ENCODE data around the gene PLEKHG5. TPM values are rescaled to one million over a fixed set of nuclear protein-coding genes. Genes with fewer than 3 reads are reported as not detected.
"Not testable (repeated sequence)": the region's sequence is repeated elsewhere in the genome, so short reads cannot be mapped to it uniquely, and the experiment has no call there.

Gene PLEKHG5
- total and polyA plus RNA-seq, 7 experiments from 2014 or later: 2.0 to 15.6 (median 9.6) TPM; not detected in 1

GRCh38 chr1:6435547-6435946 lies 55.9 kb downstream of the PLEKHG5 start:
- no peaks in the 10 kb centered on the region for H3K36me3 Mint-ChIP-seq
- H3K4me3 Mint-ChIP-seq: no peak overlapping the region
- no peaks in the 10 kb centered on the region for H3K27me3 ChIP-seq (ENCODE audit: control insufficient read depth in 2 of 2, insufficient read depth in 2 of 2, low read length in 2 of 2)
- no peak overlapping the region for H3K4me3 ChIP-seq (ENCODE audit: low read length)
- no peaks in the 10 kb centered on the region for H3K9me3 Mint-ChIP-seq
- H3K9me3 ChIP-seq (ENCODE audit: control insufficient read depth in 2 of 3, low read length in 3 of 3): no peaks in the 10 kb centered on the region
- H3K36me3 ChIP-seq (ENCODE audit: control insufficient read depth in 2 of 3, insufficient read depth in 3 of 3, low read length in 3 of 3): no peaks in the 10 kb centered on the region
- POLR2A ChIA-PET: no interaction called here
- ATAC-seq (no peak), DNase-seq (no peak)
- H3K27ac Mint-ChIP-seq: no peak overlapping the region
- peaks cover 0 to 12% (median 6%) of the 10 kb centered on the region in 7 donors for H3K4me1 Mint-ChIP-seq
- H3K27ac ChIP-seq (ENCODE audit: low read depth, low read length): no peak overlapping the region
- H3K27me3 Mint-ChIP-seq: peaks cover 17 to 40% (median 18%) of the 10 kb centered on the region in 5 donors
- intact Hi-C loops (cut with micrococcal nuclease): loop anchor here in 1 of 2 donors (5.0 kb wide), 1 partner anchor 42 kb away; no protein-coding TSS in a partner anchor
- H3K4me1 ChIP-seq (ENCODE audit: control insufficient read depth in 2 of 2, insufficient read depth in 2 of 2, low read length in 2 of 2): no peaks in the 10 kb centered on the region
- CTCF ChIA-PET: interaction anchor here (0.7 to 6.2 kb wide), 2 partner anchors 14 to 198 kb away, joined by 3 to 44 read pairs; partner anchors contain the start of gene HES2

GRCh38 chr1:6435129-6435528 lies 56.3 kb downstream of the PLEKHG5 start:
- Mint-ChIP-seq H3K27me3 (peaks cover 18 to 44% (median 20%) of the 10 kb centered on the region in 5 donors), H3K4me3 (no peak overlapping the region), H3K27ac (no peak overlapping the region), H3K36me3 (no peaks in the 10 kb centered on the region), H3K9me3 (no peaks in the 10 kb centered on the region), H3K4me1 (peaks cover 0 to 12% (median 6%) of the 10 kb centered on the region in 7 donors)
- H3K9me3 ChIP-seq (ENCODE audit: control insufficient read depth in 2 of 3, low read length in 3 of 3): no peaks in the 10 kb centered on the region
- ChIA-PET CTCF (interaction anchor here (6.2 kb wide), 1 partner anchor 13 kb away, joined by 44 read pairs; the partner anchor contains the start of gene HES2), POLR2A (no interaction called here)
- intact Hi-C loops (cut with micrococcal nuclease): loop anchor here in 1 of 2 donors (5.0 kb wide), 1 partner anchor 42 kb away; no protein-coding TSS in a partner anchor
- H3K27ac ChIP-seq (ENCODE audit: low read depth, low read length): no peak overlapping the region
- H3K4me3 ChIP-seq (ENCODE audit: low read length): no peak overlapping the region
- no peaks in the 10 kb centered on the region for H3K4me1 ChIP-seq (ENCODE audit: control insufficient read depth in 2 of 2, insufficient read depth in 2 of 2, low read length in 2 of 2)
- DNase-seq (no peak), ATAC-seq (no peak)
- no peaks in the 10 kb centered on the region for H3K36me3 ChIP-seq (ENCODE audit: control insufficient read depth in 2 of 3, insufficient read depth in 3 of 3, low read length in 3 of 3)
- H3K27me3 ChIP-seq (ENCODE audit: control insufficient read depth in 2 of 2, insufficient read depth in 2 of 2, low read length in 2 of 2): no peaks in the 10 kb centered on the region

GRCh38 chr1:6434186-6434585 lies 57.3 kb downstream of the PLEKHG5 start:
- H3K9me3 ChIP-seq (ENCODE audit: control insufficient read depth in 2 of 3, low read length in 3 of 3): no peaks in the 10 kb centered on the region
- H3K27ac Mint-ChIP-seq: no peak overlapping the region
- H3K4me1 ChIP-seq (ENCODE audit: control insufficient read depth in 2 of 2, insufficient read depth in 2 of 2, low read length in 2 of 2): no peaks in the 10 kb centered on the region
- no peaks in the 10 kb centered on the region for H3K27me3 ChIP-seq (ENCODE audit: control insufficient read depth in 2 of 2, insufficient read depth in 2 of 2, low read length in 2 of 2)
- H3K36me3 ChIP-seq (ENCODE audit: control insufficient read depth in 2 of 3, insufficient read depth in 3 of 3, low read length in 3 of 3): no peaks in the 10 kb centered on the region
- ChIA-PET CTCF (no interaction called here), POLR2A (interaction anchor here (0.7 to 1.0 kb wide), 2 partner anchors 10 to 13 kb away, joined by 3 read pairs; partner anchors contain the start of gene ESPN)
- H3K27me3 Mint-ChIP-seq: peaks cover 13 to 39% (median 14%) of the 10 kb centered on the region in 5 donors
- H3K36me3 Mint-ChIP-seq: no peaks in the 10 kb centered on the region
- peaks cover 0 to 6% (median 5%) of the 10 kb centered on the region in 7 donors for H3K4me1 Mint-ChIP-seq
- no peak overlapping the region for H3K4me3 ChIP-seq (ENCODE audit: low read length)
- no peak overlapping the region for H3K27ac ChIP-seq (ENCODE audit: low read depth, low read length)
- ATAC-seq (no peak), DNase-seq (no peak)
- H3K9me3 Mint-ChIP-seq: no peaks in the 10 kb centered on the region
- intact Hi-C loops (cut with micrococcal nuclease): no loop called here
- no peak overlapping the region for H3K4me3 Mint-ChIP-seq

GRCh38 chr1:6431645-6432579 lies 59.6 kb downstream of the PLEKHG5 start:
- H3K4me1 Mint-ChIP-seq; H3K27ac Mint-ChIP-seq; intact Hi-C loops (cut with micrococcal nuclease); H3K4me3 Mint-ChIP-seq; H3K27me3 ChIP-seq (ENCODE audit: control insufficient read depth in 2 of 2, insufficient read depth in 2 of 2, low read length in 2 of 2); H3K27ac ChIP-seq (ENCODE audit: low read depth, low read length); ATAC-seq; POLR2A ChIA-PET; H3K36me3 ChIP-seq (ENCODE audit: control insufficient read depth in 2 of 3, insufficient read depth in 3 of 3, low read length in 3 of 3); H3K4me3 ChIP-seq (ENCODE audit: low read length); H3K9me3 ChIP-seq (ENCODE audit: control insufficient read depth in 2 of 3, low read length in 3 of 3); H3K9me3 Mint-ChIP-seq; H3K36me3 Mint-ChIP-seq; H3K4me1 ChIP-seq (ENCODE audit: control insufficient read depth in 2 of 2, insufficient read depth in 2 of 2, low read length in 2 of 2): not testable (repeated sequence)
- CTCF ChIA-PET: interaction anchor here (1.0 to 2.3 kb wide), 3 partner anchors 8 to 11 kb away, joined by 3 to 5 read pairs (median 5); no protein-coding TSS in a partner anchor
- H3K27me3 Mint-ChIP-seq: peaks cover 4 to 29% (median 7%) of the 10 kb centered on the region in 5 donors
- DNase-seq: peak in 1 of 9 donors; percentile 2

GRCh38 chr1:6429660-6430411 lies 61.6 kb downstream of the PLEKHG5 start:
- H3K4me1 Mint-ChIP-seq; H3K36me3 ChIP-seq (ENCODE audit: control insufficient read depth in 2 of 3, insufficient read depth in 3 of 3, low read length in 3 of 3); H3K4me1 ChIP-seq (ENCODE audit: control insufficient read depth in 2 of 2, insufficient read depth in 2 of 2, low read length in 2 of 2); DNase-seq; H3K9me3 Mint-ChIP-seq; H3K4me3 Mint-ChIP-seq; H3K27ac Mint-ChIP-seq; H3K27me3 ChIP-seq (ENCODE audit: control insufficient read depth in 2 of 2, insufficient read depth in 2 of 2, low read length in 2 of 2); POLR2A ChIA-PET; H3K4me3 ChIP-seq (ENCODE audit: low read length); H3K9me3 ChIP-seq (ENCODE audit: control insufficient read depth in 2 of 3, low read length in 3 of 3); H3K36me3 Mint-ChIP-seq; intact Hi-C loops (cut with micrococcal nuclease); H3K27ac ChIP-seq (ENCODE audit: low read depth, low read length); ATAC-seq: not testable (repeated sequence)
- CTCF ChIA-PET: interaction anchor here (0.6 to 2.3 kb wide), 3 partner anchors 10 to 183 kb away, joined by 4 to 5 read pairs (median 4); no protein-coding TSS in a partner anchor
- peaks cover 4 to 37% (median 7%) of the 10 kb centered on the region in 5 donors for H3K27me3 Mint-ChIP-seq

GRCh38 chr1:6428453-6428852 lies 63.0 kb downstream of the PLEKHG5 start:
- H3K27ac ChIP-seq (ENCODE audit: low read depth, low read length); H3K9me3 ChIP-seq (ENCODE audit: control insufficient read depth in 2 of 3, low read length in 3 of 3); DNase-seq; POLR2A ChIA-PET; H3K27ac Mint-ChIP-seq; H3K36me3 ChIP-seq (ENCODE audit: control insufficient read depth in 2 of 3, insufficient read depth in 3 of 3, low read length in 3 of 3); H3K4me3 ChIP-seq (ENCODE audit: low read length); intact Hi-C loops (cut with micrococcal nuclease); CTCF ChIA-PET; H3K9me3 Mint-ChIP-seq; H3K4me3 Mint-ChIP-seq; H3K36me3 Mint-ChIP-seq; ATAC-seq; H3K27me3 ChIP-seq (ENCODE audit: control insufficient read depth in 2 of 2, insufficient read depth in 2 of 2, low read length in 2 of 2): not testable (repeated sequence)
- Mint-ChIP-seq H3K4me1 (peaks cover 0 to 10% (median 7%) of the 10 kb centered on the region in 7 donors), H3K27me3 (peaks cover 6 to 39% (median 14%) of the 10 kb centered on the region in 5 donors)
- H3K4me1 ChIP-seq (ENCODE audit: control insufficient read depth in 2 of 2, insufficient read depth in 2 of 2, low read length in 2 of 2): peaks cover 10 to 15% of the 10 kb centered on the region in 2 donors
